Stimulated activated CD4-positive, alpha-beta T cell treated with anti-CD3 and anti-CD28 coated beads, Interleukin-12 subunit alpha, Interleukin-12 subunit beta, amount 100 ng/mL, for 4 hours (primary cell): Measurements from ENCODE around the gene CDC27.
"Not testable (repeated sequence)": the region's sequence is repeated elsewhere in the genome, so short reads cannot be mapped to it uniquely, and the experiment has no call there.

Source experiments
- DNase-seq: peaks from one replicate; pipeline ENCODE4 v3.0.0-alpha.2; 2020

Gene CDC27

DNA sequence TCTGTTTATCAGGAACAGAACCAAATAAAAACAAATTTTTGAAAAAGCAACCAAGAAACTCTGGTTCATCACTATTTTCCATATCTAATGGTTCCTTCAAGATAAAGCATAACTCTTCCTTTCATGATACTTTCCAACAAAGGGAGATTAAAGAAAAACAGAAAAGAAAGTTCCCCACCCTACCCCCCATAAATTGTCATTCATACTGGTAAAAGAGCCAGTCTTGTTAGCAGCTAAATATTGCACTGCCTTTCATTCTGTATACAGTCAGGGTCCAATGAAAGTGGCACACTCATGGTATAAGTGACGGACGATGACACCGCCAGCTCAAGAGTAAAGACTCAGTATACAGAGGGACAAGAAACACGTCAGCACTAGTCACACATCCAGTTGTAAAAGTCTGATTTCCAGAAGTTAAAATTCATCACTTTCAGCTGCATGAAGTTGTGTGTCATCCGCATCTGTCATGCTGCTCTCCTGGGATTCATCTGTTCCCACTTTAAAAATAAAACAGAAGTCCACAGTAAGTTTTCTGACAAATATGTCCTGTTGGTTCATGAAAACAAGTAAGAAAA lies 68.5 kb downstream of the CDC27 start:
- no peak for DNase-seq

DNA sequence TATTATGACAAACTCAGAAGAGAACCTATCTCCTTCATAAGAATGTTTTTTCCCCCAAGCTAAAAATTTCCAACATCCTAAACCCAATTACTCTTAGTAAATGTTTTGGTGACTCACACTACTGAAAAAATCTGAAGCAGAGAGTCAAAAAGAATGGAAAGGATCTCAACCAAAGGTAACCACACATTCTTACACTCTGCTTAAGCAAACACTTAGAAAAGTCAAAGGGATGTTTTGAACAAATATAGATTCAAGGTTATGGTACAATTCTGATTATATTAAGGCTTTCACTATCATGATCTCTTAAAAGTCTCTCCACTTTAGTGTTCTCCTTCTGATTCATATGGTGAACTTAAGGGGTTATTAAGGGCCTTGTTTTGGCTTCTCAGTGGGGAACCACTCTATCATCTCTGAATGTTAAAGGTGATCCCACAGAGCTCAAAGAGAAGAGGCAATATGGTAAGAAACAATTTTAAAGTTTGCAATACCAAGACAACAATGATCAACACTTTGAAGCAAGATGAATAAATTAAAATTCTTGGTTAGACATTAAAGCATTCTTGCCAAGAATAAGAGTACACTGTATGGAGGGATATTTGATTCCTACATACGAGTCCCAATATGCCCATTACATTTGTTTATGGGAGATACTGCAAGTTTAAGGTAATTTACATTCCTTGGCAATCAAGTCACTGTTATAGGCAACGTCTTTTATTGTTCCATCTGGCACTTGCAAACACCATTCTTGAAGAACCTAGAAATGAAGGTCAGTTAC lies 69.2 kb downstream of the CDC27 start:
- DNase-seq, result no peak

DNA sequence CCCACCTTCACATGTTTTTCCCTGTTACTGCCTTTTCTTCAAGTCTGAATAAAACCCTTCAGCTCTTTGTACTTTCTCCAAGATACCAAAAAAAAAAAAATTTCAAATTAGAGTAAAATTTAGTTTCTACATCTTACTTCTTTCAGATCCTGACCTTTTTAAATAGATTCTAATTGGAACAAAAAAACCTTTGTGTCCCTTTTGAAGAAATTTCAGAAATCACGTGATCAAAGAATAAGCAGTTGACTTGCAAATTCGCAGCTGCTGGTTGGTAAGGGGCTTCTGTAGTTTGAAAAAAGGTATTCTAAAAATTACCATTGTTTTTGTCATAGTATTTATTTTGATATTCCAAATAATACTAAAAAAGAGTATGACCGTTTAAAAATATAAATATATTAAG lies 71.7 kb downstream of the CDC27 start:
- no peak for DNase-seq

DNA sequence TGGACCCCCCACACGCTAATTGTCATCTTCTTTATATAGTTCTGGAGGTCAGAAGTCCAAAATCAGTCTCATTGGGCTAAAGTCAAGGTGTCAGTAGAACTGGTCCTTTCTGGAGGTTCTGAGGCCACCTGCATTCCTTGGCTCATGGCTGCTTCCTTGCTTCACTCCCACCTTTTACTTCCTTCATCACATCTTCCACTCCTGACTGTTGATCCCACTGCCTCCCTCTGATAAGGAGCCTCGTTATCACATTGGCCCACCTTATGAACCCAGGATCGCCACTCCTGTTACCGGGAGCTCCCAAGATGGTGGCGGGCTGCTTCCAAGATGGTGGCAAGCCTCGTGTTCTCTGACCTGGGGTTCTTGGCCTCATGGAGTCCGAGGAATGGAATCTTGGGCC lies 83.0 kb downstream of the CDC27 start:
- no peak for DNase-seq

DNA sequence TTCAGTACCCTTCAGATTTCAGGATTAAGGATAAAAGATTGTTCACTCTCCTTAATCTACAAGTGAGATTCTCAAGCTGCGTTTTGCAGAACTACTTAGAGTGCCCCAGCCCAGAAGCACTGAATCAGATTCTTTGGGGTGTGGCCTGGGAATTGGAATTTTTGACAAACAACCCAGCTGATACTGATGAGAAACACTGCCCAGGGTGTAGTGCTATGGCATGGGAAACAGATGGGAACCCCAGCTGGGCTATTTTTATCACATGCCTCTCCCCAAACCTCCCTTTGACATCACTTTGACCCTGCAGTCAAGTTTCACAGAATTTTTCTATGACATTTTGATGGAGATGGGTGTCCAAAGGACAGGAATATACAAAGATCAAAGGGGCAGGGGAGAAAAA lies 83.8 kb downstream of the CDC27 start:
- DNase-seq, result not testable (repeated sequence)

DNA sequence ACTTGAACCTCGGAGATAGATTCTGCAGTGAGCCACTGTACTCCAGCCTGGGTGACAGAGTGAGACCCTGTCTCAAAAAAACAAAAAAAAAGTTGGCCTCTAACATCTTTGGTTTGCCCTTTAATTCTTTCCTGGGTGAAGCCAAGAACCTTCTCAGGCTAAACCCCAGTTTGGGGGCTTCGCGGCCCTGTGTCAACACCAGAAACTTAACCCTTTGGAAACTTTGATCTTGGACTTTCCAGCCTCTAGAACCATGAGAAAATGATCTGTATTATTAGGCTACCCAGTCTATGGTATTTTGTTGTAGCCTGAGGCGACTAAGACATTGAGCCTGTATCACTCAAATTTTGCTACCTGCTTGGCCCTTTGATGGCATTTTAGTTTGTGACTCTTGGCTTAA lies 86.2 kb downstream of the CDC27 start:
- no peak for DNase-seq

DNA sequence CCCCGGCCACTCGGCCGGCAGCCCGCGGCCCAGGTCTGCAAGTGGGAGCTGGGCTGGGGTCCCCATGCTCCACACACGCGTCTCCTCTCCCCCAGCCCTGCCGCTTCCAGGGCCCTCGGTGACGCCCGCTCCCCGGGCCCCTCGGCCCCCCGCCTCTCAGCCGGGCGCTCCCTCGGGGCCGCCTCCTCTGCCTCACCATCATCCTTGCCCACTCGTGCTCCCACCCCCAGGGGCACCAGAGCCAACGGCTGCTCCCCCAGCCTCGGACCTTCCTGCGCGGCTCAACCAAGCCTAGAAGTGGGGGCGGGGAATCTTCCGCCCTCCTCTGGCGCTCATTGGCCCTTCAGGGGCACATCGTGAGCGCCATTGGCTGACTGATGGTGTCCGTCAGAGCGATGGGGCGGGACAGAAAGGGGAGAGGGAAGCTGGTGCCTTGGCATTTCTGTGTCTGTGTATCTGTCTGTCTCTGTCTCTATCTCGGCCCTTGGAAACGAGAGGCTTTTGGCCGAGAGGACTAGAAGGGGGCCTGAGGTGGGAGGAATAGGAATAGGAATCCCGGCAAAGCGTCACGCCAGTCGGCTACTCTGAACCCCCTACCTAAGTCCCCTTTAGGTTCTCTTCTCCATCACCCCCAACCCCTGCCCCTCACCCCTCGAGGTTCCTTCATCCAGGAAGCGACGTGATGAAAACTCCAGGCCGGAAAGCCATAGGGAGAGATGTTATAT lies 88.9 kb downstream of the CDC27 start:
- DNase-seq, result peak; percentile 88

DNA sequence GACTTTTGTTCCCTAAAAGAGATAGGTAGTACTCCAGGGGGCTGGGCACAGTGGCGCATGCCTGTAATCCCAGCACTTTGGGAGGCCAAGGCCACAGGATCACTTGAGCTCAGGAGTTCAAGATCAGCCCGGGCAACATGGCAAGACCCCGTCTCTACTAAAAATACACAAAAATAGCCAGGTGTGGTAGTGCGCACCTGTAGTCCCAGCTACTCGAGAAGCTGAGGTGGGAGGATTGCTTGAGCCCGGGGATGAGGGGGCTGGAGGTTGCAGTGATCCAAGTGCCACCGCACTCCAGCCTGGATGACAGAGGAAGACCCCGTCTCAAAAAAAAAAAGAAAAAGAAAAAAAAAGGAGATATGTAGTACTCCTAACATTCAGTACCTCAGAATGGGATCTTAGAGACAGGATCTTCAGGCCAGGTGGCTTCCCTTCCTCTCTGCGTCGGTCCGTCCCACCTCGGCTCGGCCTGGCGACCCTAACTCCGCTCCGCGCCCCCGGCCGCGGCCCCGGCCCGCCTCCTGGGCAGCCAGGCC lies 89.6 kb downstream of the CDC27 start:
- DNase-seq, result no peak

DNA sequence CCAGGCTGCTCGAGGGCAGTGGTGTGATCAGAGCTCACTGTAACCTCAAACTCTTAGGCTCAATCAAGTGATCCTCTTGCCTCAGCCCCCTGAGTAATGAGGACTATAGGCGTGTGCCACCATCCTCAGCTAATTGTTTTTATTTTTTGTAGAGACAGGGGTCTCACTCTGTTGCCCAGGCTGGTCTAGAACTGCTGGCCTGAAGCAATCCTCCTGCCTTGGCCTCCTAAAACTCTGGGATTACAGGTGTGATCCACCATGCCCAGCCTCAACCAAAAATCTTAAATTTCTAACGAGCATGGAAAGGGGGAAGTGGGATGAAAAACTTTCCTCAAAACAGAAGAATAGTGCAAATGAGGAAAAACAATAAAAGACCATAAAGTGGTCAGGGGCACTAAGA lies 92.8 kb downstream of the CDC27 start:
- no peak for DNase-seq

DNA sequence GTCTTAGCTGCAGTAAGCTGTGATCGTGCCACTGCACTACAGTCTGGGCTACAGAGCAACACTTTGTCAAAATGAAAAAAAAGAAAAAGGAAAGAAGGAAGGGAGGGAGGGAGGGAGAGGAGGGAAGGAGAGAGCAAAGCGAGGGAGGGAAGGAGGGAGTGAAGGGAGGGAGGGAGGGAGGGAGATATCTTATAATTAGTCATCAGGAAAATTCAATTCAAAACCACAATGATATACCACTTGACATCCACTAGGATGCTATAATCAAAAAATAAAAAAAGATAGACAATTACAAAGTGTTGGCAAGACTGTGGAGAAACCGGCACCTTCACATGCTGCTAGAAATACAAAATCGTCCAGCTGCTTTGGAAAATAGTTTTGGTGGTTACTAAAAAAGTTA lies 93.8 kb downstream of the CDC27 start:
- DNase-seq, result no peak

DNA sequence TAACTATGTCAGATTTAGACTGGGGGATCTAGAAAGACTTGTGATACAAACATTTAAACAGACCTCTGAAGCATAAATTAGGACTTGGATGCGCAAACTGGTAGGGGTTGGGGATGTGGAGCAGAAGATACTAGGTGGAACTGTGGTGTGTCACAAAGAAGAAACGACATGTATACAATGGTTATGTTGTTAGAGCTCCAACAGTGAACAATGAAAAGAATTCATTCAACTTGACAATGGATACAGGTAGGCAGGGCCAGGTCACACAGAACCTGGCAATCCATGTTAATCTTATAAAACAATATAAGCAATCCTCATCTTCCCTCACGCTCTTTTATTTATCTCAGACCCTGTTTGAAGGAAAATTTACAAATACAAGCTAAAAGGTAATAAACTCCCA lies 102.0 kb downstream of the CDC27 start:
- no peak for DNase-seq

DNA sequence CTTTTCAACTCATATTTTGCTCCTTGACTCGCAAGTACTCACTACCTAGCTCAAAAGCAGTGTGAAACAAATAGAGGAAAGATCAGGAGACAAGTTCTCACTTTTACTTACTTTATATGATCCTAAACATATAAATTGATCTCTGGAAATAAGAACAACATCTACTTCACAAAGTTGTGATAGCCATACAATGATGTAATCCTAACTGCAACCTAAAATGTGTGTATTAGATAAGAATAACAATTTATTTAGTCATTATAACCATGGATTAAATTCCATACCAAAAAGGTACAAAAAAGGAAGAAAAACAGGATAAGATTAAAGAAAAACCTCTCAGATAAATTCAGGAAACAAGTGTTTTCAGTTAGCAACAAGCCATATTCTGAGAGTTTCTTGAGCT lies 103.4 kb downstream of the CDC27 start:
- no peak for DNase-seq

DNA sequence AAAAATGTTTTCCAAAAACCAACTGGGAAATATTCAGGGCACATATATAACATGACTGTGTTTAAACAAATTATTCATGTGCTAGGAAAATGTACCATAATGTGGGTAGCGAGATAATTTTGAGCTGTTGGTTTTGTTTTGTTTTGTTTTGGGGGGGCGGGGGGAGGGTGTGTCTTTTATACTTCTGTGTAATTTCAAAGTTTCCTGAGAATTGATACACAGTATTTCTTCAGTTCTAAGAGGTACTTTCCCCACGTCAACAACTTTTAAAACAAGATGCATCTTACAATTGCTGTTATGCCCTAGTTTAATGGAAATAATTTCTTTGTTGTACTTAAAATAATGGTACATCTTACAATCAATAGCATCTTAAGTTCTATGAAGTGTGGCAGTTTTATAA lies 110.3 kb downstream of the CDC27 start:
- DNase-seq, result no peak

DNA sequence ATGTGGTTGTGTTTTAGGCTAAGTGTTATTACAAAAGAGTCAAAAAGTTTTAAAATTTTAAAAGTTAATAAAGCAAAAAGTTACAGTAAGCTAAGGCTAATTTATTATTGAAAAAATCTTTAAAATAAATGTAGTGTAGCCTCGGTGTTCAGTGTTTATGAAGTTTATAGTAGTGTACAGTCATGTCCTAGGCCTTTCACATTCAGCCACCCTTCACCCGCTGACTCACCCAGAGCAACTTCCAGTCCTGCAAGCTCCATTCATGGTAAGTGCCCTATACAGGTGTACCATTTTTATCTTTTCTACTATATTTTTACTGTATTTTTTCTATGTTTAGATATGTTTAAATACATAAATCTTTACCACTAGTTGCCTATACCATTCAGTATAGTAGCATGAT lies 111.5 kb downstream of the CDC27 start:
- no peak for DNase-seq

DNA sequence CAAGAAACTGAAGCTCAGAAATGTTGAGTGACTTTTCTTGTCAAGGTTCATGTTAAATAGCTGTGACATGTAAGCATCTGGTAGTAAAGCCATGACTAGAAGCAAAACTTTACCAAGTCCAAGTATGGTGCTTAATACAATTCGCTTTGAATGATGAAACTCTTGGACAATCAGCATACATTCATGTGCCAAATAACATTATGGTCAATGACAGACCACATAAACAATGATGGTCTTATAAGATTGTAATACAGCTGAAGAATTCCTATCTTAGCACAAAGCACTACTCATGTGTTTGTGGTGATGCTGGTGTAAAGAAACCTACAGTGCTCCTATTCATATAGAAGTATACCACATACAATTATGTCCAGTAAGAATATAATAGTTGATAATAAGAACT lies 112.9 kb downstream of the CDC27 start:
- no peak for DNase-seq

DNA sequence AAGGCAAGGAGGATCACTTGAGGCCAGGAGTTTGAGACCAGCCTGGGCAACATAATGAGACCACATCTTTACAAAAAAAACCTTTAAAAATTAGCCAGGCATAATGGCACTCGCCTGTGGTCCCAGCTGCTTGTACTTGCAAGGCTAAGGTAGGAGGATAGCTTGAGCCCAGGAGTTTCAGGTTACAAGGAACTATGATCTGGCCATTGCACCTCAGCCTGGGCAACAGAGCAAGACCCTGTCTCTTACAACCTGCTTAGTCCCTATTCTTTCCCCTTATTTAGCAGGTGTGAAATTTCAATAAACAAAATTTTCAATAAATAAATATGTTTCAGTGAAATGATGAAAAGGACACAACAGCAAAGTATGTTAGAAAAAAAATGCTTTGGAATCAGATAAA lies 114.7 kb downstream of the CDC27 start:
- DNase-seq, result not testable (repeated sequence)

DNA sequence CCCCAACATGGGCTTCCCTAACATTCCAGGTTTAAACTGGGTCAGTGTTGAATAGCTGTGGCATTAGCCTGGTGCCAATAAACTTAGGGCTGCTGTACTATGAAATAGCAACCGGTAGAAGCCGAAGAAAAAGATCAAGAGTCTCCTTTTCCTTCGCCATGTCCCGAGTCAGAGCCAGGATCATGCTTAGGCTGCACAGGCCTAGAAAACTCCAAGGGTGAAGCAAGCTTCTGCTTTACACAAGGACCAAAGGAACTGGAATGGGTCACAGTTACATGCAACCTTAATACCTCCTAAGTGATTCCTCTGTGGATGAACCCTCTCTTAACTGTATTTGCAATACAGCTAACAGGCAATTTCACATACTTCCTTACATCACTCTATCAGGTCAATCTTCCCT lies 115.5 kb downstream of the CDC27 start:
- DNase-seq, result not testable (repeated sequence)

DNA sequence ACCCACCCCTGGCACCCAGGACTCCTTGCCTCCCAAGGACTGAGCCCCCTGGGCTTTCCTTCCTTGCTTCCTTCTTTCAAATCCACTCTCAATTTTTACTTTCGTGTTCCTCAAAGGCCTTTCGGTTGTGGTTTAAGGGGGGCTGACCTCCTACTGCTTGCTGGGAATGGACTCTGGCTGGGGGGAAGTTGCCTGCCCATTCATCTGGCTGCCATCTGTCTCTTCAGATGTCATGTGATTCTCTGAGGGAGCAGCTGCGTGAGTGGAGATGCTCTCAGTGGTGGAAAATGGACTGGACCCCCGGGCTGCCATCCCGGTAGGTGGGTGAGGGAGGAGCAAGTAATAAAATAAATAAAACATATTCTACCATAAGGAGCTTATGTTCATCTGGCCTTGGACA lies 116.2 kb downstream of the CDC27 start:
- no peak for DNase-seq

DNA sequence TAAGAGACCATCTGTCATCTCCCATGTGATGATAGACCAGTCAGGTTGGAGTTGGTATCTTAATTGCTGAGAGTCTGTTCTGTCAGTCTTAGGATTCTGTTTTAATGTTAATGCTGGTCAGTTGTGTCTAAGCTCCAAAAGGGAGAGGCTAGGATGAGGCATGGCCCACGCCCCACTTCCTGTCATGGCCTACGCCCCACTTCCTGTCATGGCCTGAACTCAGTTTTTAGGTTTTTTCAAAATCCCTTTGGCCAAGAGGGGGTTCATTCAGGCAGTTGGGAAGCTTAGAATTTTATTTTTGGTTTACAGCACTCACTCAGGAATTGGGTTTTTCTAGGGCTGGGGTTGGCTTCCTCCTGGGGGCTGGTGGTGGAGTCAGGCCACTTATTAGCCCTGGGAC lies 117.9 kb downstream of the CDC27 start:
- not testable (repeated sequence) for DNase-seq

DNA sequence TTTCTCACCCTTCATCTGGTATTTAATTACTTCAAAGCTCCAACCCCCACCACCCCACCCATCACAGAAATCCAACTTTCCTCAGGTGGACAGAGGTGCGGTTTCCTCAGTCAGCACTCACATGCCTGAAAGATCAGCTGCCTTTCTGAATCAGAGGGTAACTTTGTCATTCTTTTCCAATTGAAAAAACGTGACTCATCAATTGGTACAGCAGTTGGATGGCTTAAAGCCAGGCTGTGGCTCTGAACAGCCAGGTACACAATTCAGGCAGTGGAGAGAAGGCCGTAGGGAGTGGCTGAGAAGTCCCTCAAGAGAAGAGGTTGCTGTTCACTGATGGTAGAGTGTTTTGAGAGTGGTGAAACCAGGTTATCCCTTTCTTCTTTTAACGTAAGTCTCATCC lies 118.8 kb downstream of the CDC27 start:
- not testable (repeated sequence) for DNase-seq
